ENCODE results near the gene SPEM1.

The SPEM1 gene

GRCh38 chr17:7417056-7417655 is 3.0 kb upstream of the SPEM1 start:
- FAIRE-seq (no peak), DNase-seq (ENCODE audit: insufficient read length, low spot score) (no peak)

GRCh38 chr17:7418472-7419152 is 1.5 kb upstream of the SPEM1 start:
- DNase-seq (ENCODE audit: insufficient read length, low spot score) (no peak), FAIRE-seq (no peak)

GRCh38 chr17:7421186-7421585 is 1.1 kb downstream of the SPEM1 start:
- FAIRE-seq (no peak), DNase-seq (ENCODE audit: insufficient read length, low spot score) (no peak)

GRCh38 chr17:7423679-7424078 is 3.6 kb downstream of the SPEM1 start:
- DNase-seq (ENCODE audit: insufficient read length, low spot score) (no peak), FAIRE-seq (peak; percentile 38)

- no peak for DNase-seq (ENCODE audit: insufficient read length, low spot score)
- FAIRE-seq, result no peak
Observed at GRCh38 chr17:7425316-7425715, 5.2 kb downstream of the SPEM1 start, which contains the start of gene SPEM2. SPEM2 (plus strand) TSS chr17:7425616; CDS start chr17:7425689, 73 bp downstream.

GRCh38 chr17:7425756-7426155 is 5.6 kb downstream of the SPEM1 start:
- FAIRE-seq, result no peak
- DNase-seq (ENCODE audit: insufficient read length, low spot score), result no peak

GRCh38 chr17:7426203-7426863 is 6.2 kb downstream of the SPEM1 start:
- no peak for FAIRE-seq
- DNase-seq (ENCODE audit: insufficient read length, low spot score), result no peak

- FAIRE-seq (no peak), DNase-seq (ENCODE audit: insufficient read length, low spot score) (no peak)
Observed at GRCh38 chr17:7426896-7427489, 6.9 kb downstream of the SPEM1 start.

- FAIRE-seq, result no peak
Observed at GRCh38 chr17:7427549-7427948, 7.4 kb downstream of the SPEM1 start.

GRCh38 chr17:7428557-7428956 is 8.4 kb downstream of the SPEM1 start, which contains the start of gene SPEM3:
SPEM3 (plus strand) TSS chr17:7428857; CDS start chr17:7428903, 46 bp downstream.
- DNase-seq (ENCODE audit: insufficient read length, low spot score) (no peak), FAIRE-seq (no peak)

More at GRCh38 chr17:7427549-7427948, 7.4 kb downstream of the SPEM1 start:
- no peak for DNase-seq (ENCODE audit: insufficient read length, low spot score)

- FAIRE-seq, result no peak
Observed at GRCh38 chr17:7429722-7430121, 9.6 kb downstream of the SPEM1 start.

GRCh38 chr17:7431231-7431630 is 11.1 kb downstream of the SPEM1 start:
- no peak for DNase-seq (ENCODE audit: insufficient read length, low spot score)
- no peak for FAIRE-seq

More at GRCh38 chr17:7429722-7430121, 9.6 kb downstream of the SPEM1 start:
- no peak for DNase-seq (ENCODE audit: insufficient read length, low spot score)

- DNase-seq (ENCODE audit: insufficient read length, low spot score) (no peak), FAIRE-seq (no peak)
Observed at GRCh38 chr17:7432296-7432695, 12.2 kb downstream of the SPEM1 start.

- DNase-seq (ENCODE audit: insufficient read length, low spot score), result no peak
- FAIRE-seq, result no peak
Observed at GRCh38 chr17:7435676-7436555, 15.8 kb downstream of the SPEM1 start.

GRCh38 chr17:7436556-7437368 is 16.6 kb downstream of the SPEM1 start:
- DNase-seq (ENCODE audit: insufficient read length, low spot score) (peak; percentile 76), FAIRE-seq (peak; percentile 73)

GRCh38 chr17:7437369-7437863 is 17.3 kb downstream of the SPEM1 start:
- FAIRE-seq (no peak), DNase-seq (ENCODE audit: insufficient read length, low spot score) (no peak)

GRCh38 chr17:7437950-7438614 is 18.0 kb downstream of the SPEM1 start:
- no peak for FAIRE-seq
- no peak for DNase-seq (ENCODE audit: insufficient read length, low spot score)

- FAIRE-seq, result no peak
- DNase-seq (ENCODE audit: insufficient read length, low spot score), result no peak
Observed at GRCh38 chr17:7438656-7439460, 18.7 kb downstream of the SPEM1 start.
